H1 (cell line): ENCODE results near the gene UGT1A3. TPM values are rescaled to one million over a fixed set of nuclear protein-coding genes. Genes with fewer than 3 reads are reported as not detected.

Experiments
- CTCF ChIA-PET: fragments of 300-600 bp; sonication (Branson Sonifier 250); formaldehyde crosslinking; loops from one replicate; lab custom pipeline; 2021; ENCODE audit not compliant: partially characterized antibody; lab: Charles Lee
- POLR2A ChIA-PET: fragments of 300-600 bp; sonication (Branson Sonifier 250); formaldehyde crosslinking; loops from one replicate; lab custom pipeline; 2021; ENCODE audit warnings: inconsistent platforms; ENCODE audit not compliant: partially characterized antibody; lab: Charles Lee
- DNase-seq, 2 experiments: peaks; one replicate each; pipeline versions ENCODE4 v3.0.0 to v3.0.0-alpha.2; 2010 to 2022; ENCODE audit warnings: low spot score in 2 of 2, low read depth in 1 of 2, mixed read lengths in 1 of 2
- FAIRE-seq: peaks from 2 replicates; lab custom pipeline; 2011; peaks lifted over from hg19 to GRCh38; lab: Jason Lieb, UNC
- H2AFZ ChIP-seq: 2 replicates; pipeline ENCODE4 v1.8.1; 2012; ENCODE audit warnings: low read length, inconsistent platforms
- H2AK5ac ChIP-seq: 2 replicates; pipeline ENCODE4 v1.6.1; 2013; ENCODE audit warnings: low read depth, low read length
- H2BK120ac ChIP-seq: replicated peaks from 2 replicates; pipeline ENCODE3; 2013; ENCODE audit warnings: low read depth, low read length, inconsistent platforms
- H2BK12ac ChIP-seq: 2 replicates; pipeline ENCODE4 v1.6.1; 2013; ENCODE audit warnings: low read depth, low read length
- H2BK15ac ChIP-seq: 2 replicates; pipeline ENCODE4 v1.6.1; 2013; ENCODE audit warnings: low read length
- H2BK20ac ChIP-seq: 2 replicates; pipeline ENCODE4 v1.6.1; 2013; ENCODE audit warnings: low read length
- H2BK5ac ChIP-seq: 2 replicates; pipeline ENCODE4 v1.6.1; 2013; ENCODE audit warnings: low read depth, low read length
- H3K14ac ChIP-seq: 2 replicates; pipeline ENCODE4 v1.6.1; 2013; ENCODE audit warnings: inconsistent platforms; ENCODE audit not compliant: insufficient read length
- H3K18ac ChIP-seq: 2 replicates; pipeline ENCODE4 v1.6.1; 2013; ENCODE audit warnings: low read length; ENCODE audit errors: extremely low read depth
- H3K23ac ChIP-seq: 2 replicates; pipeline ENCODE4 v1.6.1; 2013; ENCODE audit warnings: inconsistent platforms; ENCODE audit not compliant: insufficient read length
- H3K23me2 ChIP-seq: 2 replicates; pipeline ENCODE4 v1.6.1; 2013; ENCODE audit warnings: low read depth, low read length
- H3K27ac ChIP-seq: 2 replicates; pipeline ENCODE4 v1.6.1; 2011; ENCODE audit warnings: low read depth, low read length, inconsistent platforms
- H3K27me3 ChIP-seq, 4 experiments: replicated peaks in 1 of 4; 1 replicate in 1 of 4; 2 replicates in 3 of 4; pipeline versions ENCODE4 v1.6.1 to v1.8.1; 2011 to 2013; ENCODE audit warnings: low read length in 3 of 4, mild to moderate bottlenecking in 3 of 4, inconsistent platforms in 2 of 4, mixed read lengths in 2 of 4, moderate library complexity in 1 of 4; ENCODE audit not compliant: control insufficient read depth in 3 of 4, insufficient read depth in 3 of 4; ENCODE audit errors: extremely low read depth in 1 of 4
- H3K36me3 ChIP-seq, 4 experiments: 2 replicates each; pipeline versions ENCODE4 v1.6.1 to v1.8.1; 2011 to 2013; ENCODE audit warnings: mild to moderate bottlenecking in 4 of 4, low read length in 3 of 4, moderate library complexity in 2 of 4, control low read depth in 1 of 4, inconsistent platforms in 1 of 4; ENCODE audit not compliant: insufficient read depth in 4 of 4, control insufficient read depth in 2 of 4
- H3K4ac ChIP-seq: replicated peaks from 2 replicates; pipeline ENCODE3; 2013; ENCODE audit warnings: low read length, low read depth, mixed read lengths, inconsistent platforms; ENCODE audit not compliant: insufficient read length
- H3K4me1 ChIP-seq, 4 experiments: replicated peaks in 1 of 4; 1 replicate in 1 of 4; 2 replicates in 3 of 4; pipeline versions ENCODE4 v1.6.1 to v1.8.1; 2011 to 2013; ENCODE audit warnings: low read length in 3 of 4, inconsistent platforms in 2 of 4, mixed read lengths in 1 of 4; ENCODE audit not compliant: insufficient read depth in 4 of 4, control insufficient read depth in 3 of 4
- H3K4me2 ChIP-seq, 2 experiments: 2 replicates each; pipeline versions ENCODE4 v1.6.1 to v1.8.1; 2011 to 2013; ENCODE audit warnings: low read depth in 2 of 2, low read length in 2 of 2, control low read depth in 1 of 2, inconsistent platforms in 1 of 2, mild to moderate bottlenecking in 1 of 2; ENCODE audit not compliant: insufficient read depth in 1 of 2
- H3K4me3 ChIP-seq, 4 experiments: fragments of 200-600, 300-600 bp in 1 of 4; sonication (generic), shearing (Covaris generic), sonication (Bioruptor Twin) in 1 of 4; 2 replicates each; pipeline versions ENCODE4 v1.5.1 to v1.8.1; 2011 to 2016; ENCODE audit warnings: low read length in 4 of 4, low read depth in 3 of 4, control low read depth in 2 of 4, inconsistent platforms in 2 of 4, mild to moderate bottlenecking in 2 of 4, mixed read lengths in 1 of 4, moderate library complexity in 1 of 4; ENCODE audit not compliant: insufficient read depth in 2 of 4; ENCODE audit errors: extremely low read depth in 1 of 4
- H3K56ac ChIP-seq: replicated peaks from 2 replicates; pipeline ENCODE3; 2013; ENCODE audit warnings: low read depth, mild to moderate bottlenecking, mixed read lengths, low read length, inconsistent platforms; ENCODE audit not compliant: insufficient read length
- H3K79me1 ChIP-seq: 2 replicates; pipeline ENCODE4 v1.6.1; 2013; ENCODE audit warnings: low read depth, low read length, control low read depth
- H3K79me2 ChIP-seq, 2 experiments: 2 replicates each; pipeline versions ENCODE4 v1.6.1 to v1.8.1; 2012 to 2013; ENCODE audit warnings: low read length in 2 of 2, mild to moderate bottlenecking in 2 of 2, inconsistent platforms in 1 of 2; ENCODE audit not compliant: insufficient read depth in 2 of 2, control insufficient read depth in 1 of 2
- H3K9ac ChIP-seq, 4 experiments: replicated peaks in 1 of 4; 1 replicate in 1 of 4; 2 replicates in 3 of 4; pipeline versions ENCODE4 v1.6.1 to v1.8.1; 2011 to 2013; ENCODE audit warnings: low read depth in 3 of 4, low read length in 3 of 4, control low read depth in 2 of 4, mild to moderate bottlenecking in 2 of 4, moderate library complexity in 2 of 4, inconsistent platforms in 1 of 4; ENCODE audit errors: extremely low read depth in 1 of 4
- H3K9me3 ChIP-seq, 2 experiments: 2 replicates each; pipeline versions ENCODE4 v1.6.1 to v1.8.1; 2012 to 2013; ENCODE audit warnings: mild to moderate bottlenecking in 2 of 2, moderate library complexity in 2 of 2, control low read depth in 1 of 2, inconsistent platforms in 1 of 2, low read depth in 1 of 2, low read length in 1 of 2, mixed read lengths in 1 of 2; ENCODE audit not compliant: insufficient read depth in 2 of 2
- H4K20me1 ChIP-seq, 2 experiments: replicated peaks in 1 of 2; 2 replicates each; pipeline versions ENCODE3 to v1.8.1; 2011 to 2013; ENCODE audit warnings: inconsistent platforms in 2 of 2, low read length in 2 of 2, mild to moderate bottlenecking in 1 of 2; ENCODE audit not compliant: insufficient read depth in 2 of 2, control insufficient read depth in 1 of 2
- H4K5ac ChIP-seq: 2 replicates; pipeline ENCODE4 v1.6.1; 2013; ENCODE audit warnings: low read length, low read depth, mixed read lengths, inconsistent platforms; ENCODE audit not compliant: insufficient read length
- H4K8ac ChIP-seq: 2 replicates; pipeline ENCODE4 v1.8.0; 2013; ENCODE audit warnings: mild to moderate bottlenecking, moderate library complexity, low read length, inconsistent platforms; ENCODE audit not compliant: insufficient read depth; ENCODE audit errors: extremely low read depth
- H4K91ac ChIP-seq: replicated peaks from 2 replicates; pipeline ENCODE3; 2013; ENCODE audit warnings: low read length, mixed read lengths, inconsistent platforms; ENCODE audit not compliant: insufficient read length
- BCL11A ChIP-seq, 2 experiments: IDR thresholded peaks; one replicate each; pipeline ENCODE4 v1.6.1; 2011; ENCODE audit warnings: low read depth in 2 of 2, low read length in 2 of 2, mild to moderate bottlenecking in 2 of 2
- BRCA1 ChIP-seq: IDR thresholded peaks from 2 replicates; pipeline ENCODE4 v1.6.1; 2012; ENCODE audit warnings: low read depth, low read length, improper control_type of control experiment
- FOSL1 ChIP-seq: IDR thresholded peaks from 2 replicates; pipeline ENCODE4 v1.6.1; 2011; ENCODE audit warnings: mild to moderate bottlenecking, low read depth, low read length, moderate library complexity; ENCODE audit not compliant: insufficient read depth
- GABPA ChIP-seq: IDR thresholded peaks from 2 replicates; pipeline ENCODE4 v1.6.1; 2011; ENCODE audit warnings: mild to moderate bottlenecking, low read length, moderate library complexity, borderline replicate concordance; ENCODE audit not compliant: insufficient read depth
- JUND ChIP-seq: IDR thresholded peaks from 2 replicates; pipeline ENCODE4 v1.6.1; 2011; ENCODE audit warnings: mild to moderate bottlenecking, improper control_type of control experiment, low read length
- KDM1A ChIP-seq: fragments of 200-600, 300-600 bp; sonication (generic); IDR thresholded peaks from 2 replicates; pipeline ENCODE4 v1.7.1; 2016; ENCODE audit warnings: mild to moderate bottlenecking, low read length, borderline replicate concordance
- MAX ChIP-seq: IDR thresholded peaks from 2 replicates; pipeline ENCODE4 v1.6.1; 2012; ENCODE audit warnings: inconsistent platforms
- NANOG ChIP-seq: IDR thresholded peaks from 2 replicates; pipeline ENCODE4 v1.6.1; 2011; ENCODE audit warnings: low read length, low read depth, mild to moderate bottlenecking, inconsistent platforms; ENCODE audit not compliant: insufficient read depth, poor library complexity, severe bottlenecking
- PHF8 ChIP-seq: fragments of 200-600 bp; sonication (generic); conservative IDR thresholded peaks from 2 replicates; pipeline ENCODE4 v1.7.1; 2012; ENCODE audit warnings: low read depth, mild to moderate bottlenecking, inconsistent platforms, low read length, moderate library complexity
- SIRT6 ChIP-seq: IDR thresholded peaks from one replicate; pipeline ENCODE4 v1.7.1; 2012; ENCODE audit warnings: low read length, inconsistent platforms
- SP1 ChIP-seq: IDR thresholded peaks from 2 replicates; pipeline ENCODE4 v1.6.1; 2011; ENCODE audit warnings: low read depth, low read length
- WGBS, 2 experiments: shearing (Covaris generic) in 1 of 2; methylation state at CpG; one replicate each; pipeline versions ENCODE4 v1.1.6 to v1.1.7; 2013 to 2015; ENCODE audit warnings: low lambda C conversion rate in 2 of 2, mixed read lengths in 2 of 2, inconsistent platforms in 1 of 2, low coverage in 1 of 2, missing lambda C conversion rate in 1 of 2; ENCODE audit not compliant: insufficient replicate concordance in 2 of 2, insufficient coverage in 1 of 2, insufficient read length in 1 of 2; ENCODE audit errors: extremely low coverage in 1 of 2, missing lambda C conversion rate in 1 of 2; 5-methylcytosine and 5-hydroxymethylcytosine counted together
- polyA plus RNA-seq, 7 experiments: library from polyadenylated mRNA; depleted of rRNA in 3 of 7; stranded (reverse) in 5 of 7; unstranded in 2 of 7; fragments of >200 nt in 5 of 7; fragments of 200-250 nt in 2 of 7; gene quantifications; 1 replicate in 5 of 7; 2 replicates in 1 of 7; 4 replicates in 1 of 7; pipeline versions ENCODE4 v1.2.1 to v1.2.3, GENCODE V29; 2011 to 2013; ENCODE audit warnings: missing spikeins in 2 of 7, mixed read lengths in 2 of 7
- total RNA-seq: library from RNA; stranded (reverse); fragmentation: NEBNext Ultra II Directional; extraction: Animal tissue kit (Norgen Biotek cat#: 25700); gene quantifications from 2 replicates; pipeline ENCODE4 v1.2.1, GENCODE V29; 2021
- TF ChIP-seq, protein P1 (sequence below), 3 experiments: IDR thresholded peaks; 1 replicate in 2 of 3; 2 replicates in 1 of 3; pipeline versions ENCODE4 v1.5.1 to v1.6.1; 2011; ENCODE audit warnings: low read length in 3 of 3, mild to moderate bottlenecking in 3 of 3, inconsistent platforms in 2 of 3, low read depth in 1 of 3, moderate library complexity in 1 of 3; ENCODE audit not compliant: insufficient read depth in 1 of 3; ENCODE audit errors: control extremely low read depth in 1 of 3

Gene UGT1A3
- total and polyA plus RNA-seq, 2 of the 8 experiments (the other 6 are each of a cell fraction or from before 2014, with no cell fraction given): not detected

DNA sequence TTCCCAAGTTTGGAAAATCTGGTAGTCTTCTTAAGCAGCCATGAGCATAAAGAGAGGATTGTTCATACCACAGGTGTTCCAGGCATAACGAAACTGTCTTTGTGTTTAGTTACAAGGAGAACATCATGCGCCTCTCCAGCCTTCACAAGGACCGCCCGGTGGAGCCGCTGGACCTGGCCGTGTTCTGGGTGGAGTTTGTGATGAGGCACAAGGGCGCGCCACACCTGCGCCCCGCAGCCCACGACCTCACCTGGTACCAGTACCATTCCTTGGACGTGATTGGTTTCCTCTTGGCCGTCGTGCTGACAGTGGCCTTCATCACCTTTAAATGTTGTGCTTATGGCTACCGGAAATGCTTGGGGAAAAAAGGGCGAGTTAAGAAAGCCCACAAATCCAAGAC lies 43.3 kb downstream of the UGT1A3 start:
- Histone ChIP-seq H3K23me2 (peaks cover 2% of the 10 kb centered on the region; the same call in 1 of the 2 replicates), H3K9me3 (peaks cover 7 to 15% of the 10 kb centered on the region in 2 experiments; a peak in 3 of 4 replicates), H3K18ac (no peak overlapping the region), H3K79me1 (no peaks in the 10 kb centered on the region), H3K4me2 (no peak overlapping the region), H2BK20ac (no peak overlapping the region), H4K5ac (no peak overlapping the region), H2BK5ac (no peak overlapping the region), H3K9ac (no peak overlapping the region), H3K56ac (no peak overlapping the region), H2AK5ac (no peak overlapping the region), H2AFZ (no peak overlapping the region), H2BK120ac (no peak overlapping the region), H2BK12ac (no peak overlapping the region), H3K23ac (no peak overlapping the region), H4K91ac (no peak overlapping the region), H3K4me1 (no peaks in the 10 kb centered on the region; a peak in 1 of 7 replicates), H3K4ac (no peak overlapping the region), H3K79me2 (no peaks in the 10 kb centered on the region), H3K27ac (no peak overlapping the region), H3K14ac (no peak overlapping the region), H3K4me3 (no peak overlapping the region), H4K8ac (no peak overlapping the region), H3K27me3 (no peaks in the 10 kb centered on the region), H4K20me1 (no peaks in the 10 kb centered on the region), H3K36me3 (no peaks in the 10 kb centered on the region), H2BK15ac (no peak overlapping the region)
- ChIA-PET POLR2A (no interaction called here), CTCF (no interaction called here)
- WGBS, 2 experiments: 91% methylated on average over 16 of the region's 16 CpGs; no CpG with 5 or more reads in 1 of the 2 experiments
- FAIRE-seq (no peak), DNase-seq (no peak)
- TF ChIP-seq SP1 (no peak), MAX (no peak), KDM1A (no peak), SIRT6 (no peak), JUND (no peak), NANOG (no peak), FOSL1 (no peak), BCL11A (IDR thresholded peaks at IDR 0.05; ENCODE audit: low read depth in 2 of 2, low read length in 2 of 2) (no peak), BRCA1 (no peak), PHF8 (no peak), GABPA (no peak)
- TF ChIP-seq, protein P1, sequence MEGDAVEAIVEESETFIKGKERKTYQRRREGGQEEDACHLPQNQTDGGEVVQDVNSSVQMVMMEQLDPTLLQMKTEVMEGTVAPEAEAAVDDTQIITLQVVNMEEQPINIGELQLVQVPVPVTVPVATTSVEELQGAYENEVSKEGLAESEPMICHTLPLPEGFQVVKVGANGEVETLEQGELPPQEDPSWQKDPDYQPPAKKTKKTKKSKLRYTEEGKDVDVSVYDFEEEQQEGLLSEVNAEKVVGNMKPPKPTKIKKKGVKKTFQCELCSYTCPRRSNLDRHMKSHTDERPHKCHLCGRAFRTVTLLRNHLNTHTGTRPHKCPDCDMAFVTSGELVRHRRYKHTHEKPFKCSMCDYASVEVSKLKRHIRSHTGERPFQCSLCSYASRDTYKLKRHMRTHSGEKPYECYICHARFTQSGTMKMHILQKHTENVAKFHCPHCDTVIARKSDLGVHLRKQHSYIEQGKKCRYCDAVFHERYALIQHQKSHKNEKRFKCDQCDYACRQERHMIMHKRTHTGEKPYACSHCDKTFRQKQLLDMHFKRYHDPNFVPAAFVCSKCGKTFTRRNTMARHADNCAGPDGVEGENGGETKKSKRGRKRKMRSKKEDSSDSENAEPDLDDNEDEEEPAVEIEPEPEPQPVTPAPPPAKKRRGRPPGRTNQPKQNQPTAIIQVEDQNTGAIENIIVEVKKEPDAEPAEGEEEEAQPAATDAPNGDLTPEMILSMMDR (IDR thresholded peaks at IDR 0.05; ENCODE audit: control extremely low read depth in 1 of 3, insufficient read depth in 1 of 3, low read depth in 1 of 3, low read length in 3 of 3): no peak
